H1 (cell line): ENCODE data around the gene SEC31A. TPM values are rescaled to one million over a fixed set of nuclear protein-coding genes. Genes with fewer than 3 reads are reported as not detected.

ENCODE experiments used
- CTCF ChIA-PET: fragments of 300-600 bp; sonication (Branson Sonifier 250); formaldehyde crosslinking; loops from one replicate; lab custom pipeline; 2021; ENCODE audit not compliant: partially characterized antibody; lab: Charles Lee
- POLR2A ChIA-PET: fragments of 300-600 bp; sonication (Branson Sonifier 250); formaldehyde crosslinking; loops from one replicate; lab custom pipeline; 2021; ENCODE audit warnings: inconsistent platforms; ENCODE audit not compliant: partially characterized antibody; lab: Charles Lee
- DNase-seq, 2 experiments: peaks; one replicate each; pipeline versions ENCODE4 v3.0.0 to v3.0.0-alpha.2; 2010 to 2022; ENCODE audit warnings: low spot score in 2 of 2, low read depth in 1 of 2, mixed read lengths in 1 of 2
- FAIRE-seq: peaks from 2 replicates; lab custom pipeline; 2011; peaks lifted over from hg19 to GRCh38; lab: Jason Lieb, UNC
- H2AFZ ChIP-seq: 2 replicates; pipeline ENCODE4 v1.8.1; 2012; ENCODE audit warnings: low read length, inconsistent platforms
- H2AK5ac ChIP-seq: 2 replicates; pipeline ENCODE4 v1.6.1; 2013; ENCODE audit warnings: low read depth, low read length
- H2BK120ac ChIP-seq: replicated peaks from 2 replicates; pipeline ENCODE3; 2013; ENCODE audit warnings: low read depth, low read length, inconsistent platforms
- H2BK12ac ChIP-seq: 2 replicates; pipeline ENCODE4 v1.6.1; 2013; ENCODE audit warnings: low read depth, low read length
- H2BK15ac ChIP-seq: 2 replicates; pipeline ENCODE4 v1.6.1; 2013; ENCODE audit warnings: low read length
- H2BK20ac ChIP-seq: 2 replicates; pipeline ENCODE4 v1.6.1; 2013; ENCODE audit warnings: low read length
- H2BK5ac ChIP-seq: 2 replicates; pipeline ENCODE4 v1.6.1; 2013; ENCODE audit warnings: low read depth, low read length
- H3K14ac ChIP-seq: 2 replicates; pipeline ENCODE4 v1.6.1; 2013; ENCODE audit warnings: inconsistent platforms; ENCODE audit not compliant: insufficient read length
- H3K18ac ChIP-seq: 2 replicates; pipeline ENCODE4 v1.6.1; 2013; ENCODE audit warnings: low read length; ENCODE audit errors: extremely low read depth
- H3K23ac ChIP-seq: 2 replicates; pipeline ENCODE4 v1.6.1; 2013; ENCODE audit warnings: inconsistent platforms; ENCODE audit not compliant: insufficient read length
- H3K23me2 ChIP-seq: 2 replicates; pipeline ENCODE4 v1.6.1; 2013; ENCODE audit warnings: low read depth, low read length
- H3K27ac ChIP-seq: 2 replicates; pipeline ENCODE4 v1.6.1; 2011; ENCODE audit warnings: low read depth, low read length, inconsistent platforms
- H3K27me3 ChIP-seq, 4 experiments: replicated peaks in 1 of 4; 1 replicate in 1 of 4; 2 replicates in 3 of 4; pipeline versions ENCODE4 v1.6.1 to v1.8.1; 2011 to 2013; ENCODE audit warnings: low read length in 3 of 4, mild to moderate bottlenecking in 3 of 4, inconsistent platforms in 2 of 4, mixed read lengths in 2 of 4, moderate library complexity in 1 of 4; ENCODE audit not compliant: control insufficient read depth in 3 of 4, insufficient read depth in 3 of 4; ENCODE audit errors: extremely low read depth in 1 of 4
- H3K36me3 ChIP-seq, 4 experiments: 2 replicates each; pipeline versions ENCODE4 v1.6.1 to v1.8.1; 2011 to 2013; ENCODE audit warnings: mild to moderate bottlenecking in 4 of 4, low read length in 3 of 4, moderate library complexity in 2 of 4, control low read depth in 1 of 4, inconsistent platforms in 1 of 4; ENCODE audit not compliant: insufficient read depth in 4 of 4, control insufficient read depth in 2 of 4
- H3K4ac ChIP-seq: replicated peaks from 2 replicates; pipeline ENCODE3; 2013; ENCODE audit warnings: low read length, low read depth, mixed read lengths, inconsistent platforms; ENCODE audit not compliant: insufficient read length
- H3K4me1 ChIP-seq, 4 experiments: replicated peaks in 1 of 4; 1 replicate in 1 of 4; 2 replicates in 3 of 4; pipeline versions ENCODE4 v1.6.1 to v1.8.1; 2011 to 2013; ENCODE audit warnings: low read length in 3 of 4, inconsistent platforms in 2 of 4, mixed read lengths in 1 of 4; ENCODE audit not compliant: insufficient read depth in 4 of 4, control insufficient read depth in 3 of 4
- H3K4me2 ChIP-seq, 2 experiments: 2 replicates each; pipeline versions ENCODE4 v1.6.1 to v1.8.1; 2011 to 2013; ENCODE audit warnings: low read depth in 2 of 2, low read length in 2 of 2, control low read depth in 1 of 2, inconsistent platforms in 1 of 2, mild to moderate bottlenecking in 1 of 2; ENCODE audit not compliant: insufficient read depth in 1 of 2
- H3K4me3 ChIP-seq, 4 experiments: fragments of 200-600, 300-600 bp in 1 of 4; sonication (generic), shearing (Covaris generic), sonication (Bioruptor Twin) in 1 of 4; 2 replicates each; pipeline versions ENCODE4 v1.5.1 to v1.8.1; 2011 to 2016; ENCODE audit warnings: low read length in 4 of 4, low read depth in 3 of 4, control low read depth in 2 of 4, inconsistent platforms in 2 of 4, mild to moderate bottlenecking in 2 of 4, mixed read lengths in 1 of 4, moderate library complexity in 1 of 4; ENCODE audit not compliant: insufficient read depth in 2 of 4; ENCODE audit errors: extremely low read depth in 1 of 4
- H3K56ac ChIP-seq: replicated peaks from 2 replicates; pipeline ENCODE3; 2013; ENCODE audit warnings: low read depth, mild to moderate bottlenecking, mixed read lengths, low read length, inconsistent platforms; ENCODE audit not compliant: insufficient read length
- H3K79me1 ChIP-seq: 2 replicates; pipeline ENCODE4 v1.6.1; 2013; ENCODE audit warnings: low read depth, low read length, control low read depth
- H3K79me2 ChIP-seq, 2 experiments: 2 replicates each; pipeline versions ENCODE4 v1.6.1 to v1.8.1; 2012 to 2013; ENCODE audit warnings: low read length in 2 of 2, mild to moderate bottlenecking in 2 of 2, inconsistent platforms in 1 of 2; ENCODE audit not compliant: insufficient read depth in 2 of 2, control insufficient read depth in 1 of 2
- H3K9ac ChIP-seq, 4 experiments: replicated peaks in 1 of 4; 1 replicate in 1 of 4; 2 replicates in 3 of 4; pipeline versions ENCODE4 v1.6.1 to v1.8.1; 2011 to 2013; ENCODE audit warnings: low read depth in 3 of 4, low read length in 3 of 4, control low read depth in 2 of 4, mild to moderate bottlenecking in 2 of 4, moderate library complexity in 2 of 4, inconsistent platforms in 1 of 4; ENCODE audit errors: extremely low read depth in 1 of 4
- H3K9me3 ChIP-seq, 2 experiments: 2 replicates each; pipeline versions ENCODE4 v1.6.1 to v1.8.1; 2012 to 2013; ENCODE audit warnings: mild to moderate bottlenecking in 2 of 2, moderate library complexity in 2 of 2, control low read depth in 1 of 2, inconsistent platforms in 1 of 2, low read depth in 1 of 2, low read length in 1 of 2, mixed read lengths in 1 of 2; ENCODE audit not compliant: insufficient read depth in 2 of 2
- H4K20me1 ChIP-seq, 2 experiments: replicated peaks in 1 of 2; 2 replicates each; pipeline versions ENCODE3 to v1.8.1; 2011 to 2013; ENCODE audit warnings: inconsistent platforms in 2 of 2, low read length in 2 of 2, mild to moderate bottlenecking in 1 of 2; ENCODE audit not compliant: insufficient read depth in 2 of 2, control insufficient read depth in 1 of 2
- H4K5ac ChIP-seq: 2 replicates; pipeline ENCODE4 v1.6.1; 2013; ENCODE audit warnings: low read length, low read depth, mixed read lengths, inconsistent platforms; ENCODE audit not compliant: insufficient read length
- H4K8ac ChIP-seq: 2 replicates; pipeline ENCODE4 v1.8.0; 2013; ENCODE audit warnings: mild to moderate bottlenecking, moderate library complexity, low read length, inconsistent platforms; ENCODE audit not compliant: insufficient read depth; ENCODE audit errors: extremely low read depth
- H4K91ac ChIP-seq: replicated peaks from 2 replicates; pipeline ENCODE3; 2013; ENCODE audit warnings: low read length, mixed read lengths, inconsistent platforms; ENCODE audit not compliant: insufficient read length
- JUND ChIP-seq: IDR thresholded peaks from 2 replicates; pipeline ENCODE4 v1.6.1; 2011; ENCODE audit warnings: mild to moderate bottlenecking, improper control_type of control experiment, low read length
- POU5F1 ChIP-seq: IDR thresholded peaks from 2 replicates; pipeline ENCODE4 v1.6.1; 2011; ENCODE audit warnings: low read depth, mild to moderate bottlenecking, low read length, moderate library complexity
- SP1 ChIP-seq: IDR thresholded peaks from 2 replicates; pipeline ENCODE4 v1.6.1; 2011; ENCODE audit warnings: low read depth, low read length
- WGBS, 2 experiments: shearing (Covaris generic) in 1 of 2; methylation state at CpG; one replicate each; pipeline versions ENCODE4 v1.1.6 to v1.1.7; 2013 to 2015; ENCODE audit warnings: low lambda C conversion rate in 2 of 2, mixed read lengths in 2 of 2, inconsistent platforms in 1 of 2, low coverage in 1 of 2, missing lambda C conversion rate in 1 of 2; ENCODE audit not compliant: insufficient replicate concordance in 2 of 2, insufficient coverage in 1 of 2, insufficient read length in 1 of 2; ENCODE audit errors: extremely low coverage in 1 of 2, missing lambda C conversion rate in 1 of 2; 5-methylcytosine and 5-hydroxymethylcytosine counted together
- polyA plus RNA-seq, 7 experiments: library from polyadenylated mRNA; depleted of rRNA in 3 of 7; stranded (reverse) in 5 of 7; unstranded in 2 of 7; fragments of >200 nt in 5 of 7; fragments of 200-250 nt in 2 of 7; gene quantifications; 1 replicate in 5 of 7; 2 replicates in 1 of 7; 4 replicates in 1 of 7; pipeline versions ENCODE4 v1.2.1 to v1.2.3, GENCODE V29; 2011 to 2013; ENCODE audit warnings: missing spikeins in 2 of 7, mixed read lengths in 2 of 7
- total RNA-seq: library from RNA; stranded (reverse); fragmentation: NEBNext Ultra II Directional; extraction: Animal tissue kit (Norgen Biotek cat#: 25700); gene quantifications from 2 replicates; pipeline ENCODE4 v1.2.1, GENCODE V29; 2021

The SEC31A gene
- total and polyA plus RNA-seq, 2 of the 8 experiments (the other 6 are each of a cell fraction or from before 2014, with no cell fraction given), result 112 to 125 TPM

DNA sequence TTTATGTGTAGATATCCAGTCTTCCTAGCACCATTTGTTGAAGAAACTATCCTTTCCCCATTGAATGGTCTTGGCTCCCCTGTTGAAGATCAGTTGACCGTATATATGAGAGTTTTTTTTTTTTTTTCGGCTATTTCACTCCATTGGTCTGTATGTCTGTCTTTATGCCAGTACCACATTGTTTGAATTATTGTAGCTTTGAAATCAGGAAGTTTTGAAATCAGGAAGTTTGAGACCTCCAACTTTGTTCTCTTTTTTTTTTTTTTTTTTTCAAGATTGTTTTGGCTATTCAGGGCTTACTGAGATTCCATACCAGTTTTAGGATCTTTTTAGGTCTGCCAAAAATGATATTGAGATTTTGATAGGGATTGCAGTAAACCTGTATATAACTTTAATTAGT lies 88.0 kb downstream of the SEC31A start:
- no peak overlapping the region for H4K8ac ChIP-seq
- no peak overlapping the region for H3K9ac ChIP-seq
- no peak overlapping the region for H2AK5ac ChIP-seq
- no peaks in the 10 kb centered on the region for H3K79me2 ChIP-seq
- no peak overlapping the region for H3K4me2 ChIP-seq
- peaks cover 10% of the 10 kb centered on the region; the same call in 1 of the 2 replicates for H3K23me2 ChIP-seq
- no peak overlapping the region for H3K14ac ChIP-seq
- FAIRE-seq (no peak), DNase-seq (no peak)
- CTCF ChIA-PET, result no interaction called here
- no peak overlapping the region for H4K91ac ChIP-seq
- no peaks in the 10 kb centered on the region for H3K36me3 ChIP-seq
- 94% methylated on average over 2 of the region's 2 CpGs; no CpG with 5 or more reads in 1 of the 2 experiments for WGBS, 2 experiments
- H3K18ac ChIP-seq, result no peak overlapping the region
- H3K9me3 ChIP-seq, result no peaks in the 10 kb centered on the region
- no peaks in the 10 kb centered on the region for H3K79me1 ChIP-seq
- no peak overlapping the region for H2BK15ac ChIP-seq
- H4K5ac ChIP-seq, result no peak overlapping the region
- TF ChIP-seq SP1 (no peak), JUND (no peak), POU5F1 (no peak)
- TF ChIP-seq, all 59 proteins: peak for 0
- no peak overlapping the region for H2BK120ac ChIP-seq
- H2BK20ac ChIP-seq, result no peak overlapping the region
- peaks cover 39 to 70% (median 61%) of the 10 kb centered on the region in 4 experiments for H3K27me3 ChIP-seq
- no peak overlapping the region for H3K56ac ChIP-seq
- H3K4me1 ChIP-seq, result peaks cover 0 to 7% (median 3%) of the 10 kb centered on the region in 4 experiments; a peak in 4 of 7 replicates
- no peak overlapping the region for H2BK5ac ChIP-seq
- H3K27ac ChIP-seq, result no peak overlapping the region
- no peak overlapping the region for H3K23ac ChIP-seq
- POLR2A ChIA-PET, result interaction anchor here (0.7 kb wide), 1 partner anchor 18 kb away, joined by 3 read pairs; no protein-coding TSS in a partner anchor
- H3K4me3 ChIP-seq, result no peak overlapping the region
- H4K20me1 ChIP-seq, result peaks cover 0 to 1% of the 10 kb centered on the region in 2 experiments
- no peak overlapping the region for H2AFZ ChIP-seq
- H2BK12ac ChIP-seq, result no peak overlapping the region
- H3K4ac ChIP-seq, result no peak overlapping the region
